ENCODE measurements around the gene SUDS3.
A peak's percentile ranks its signal among the peaks of the same experiment; 100 is the strongest.

The SUDS3 gene, protein sequence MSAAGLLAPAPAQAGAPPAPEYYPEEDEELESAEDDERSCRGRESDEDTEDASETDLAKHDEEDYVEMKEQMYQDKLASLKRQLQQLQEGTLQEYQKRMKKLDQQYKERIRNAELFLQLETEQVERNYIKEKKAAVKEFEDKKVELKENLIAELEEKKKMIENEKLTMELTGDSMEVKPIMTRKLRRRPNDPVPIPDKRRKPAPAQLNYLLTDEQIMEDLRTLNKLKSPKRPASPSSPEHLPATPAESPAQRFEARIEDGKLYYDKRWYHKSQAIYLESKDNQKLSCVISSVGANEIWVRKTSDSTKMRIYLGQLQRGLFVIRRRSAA

DNA sequence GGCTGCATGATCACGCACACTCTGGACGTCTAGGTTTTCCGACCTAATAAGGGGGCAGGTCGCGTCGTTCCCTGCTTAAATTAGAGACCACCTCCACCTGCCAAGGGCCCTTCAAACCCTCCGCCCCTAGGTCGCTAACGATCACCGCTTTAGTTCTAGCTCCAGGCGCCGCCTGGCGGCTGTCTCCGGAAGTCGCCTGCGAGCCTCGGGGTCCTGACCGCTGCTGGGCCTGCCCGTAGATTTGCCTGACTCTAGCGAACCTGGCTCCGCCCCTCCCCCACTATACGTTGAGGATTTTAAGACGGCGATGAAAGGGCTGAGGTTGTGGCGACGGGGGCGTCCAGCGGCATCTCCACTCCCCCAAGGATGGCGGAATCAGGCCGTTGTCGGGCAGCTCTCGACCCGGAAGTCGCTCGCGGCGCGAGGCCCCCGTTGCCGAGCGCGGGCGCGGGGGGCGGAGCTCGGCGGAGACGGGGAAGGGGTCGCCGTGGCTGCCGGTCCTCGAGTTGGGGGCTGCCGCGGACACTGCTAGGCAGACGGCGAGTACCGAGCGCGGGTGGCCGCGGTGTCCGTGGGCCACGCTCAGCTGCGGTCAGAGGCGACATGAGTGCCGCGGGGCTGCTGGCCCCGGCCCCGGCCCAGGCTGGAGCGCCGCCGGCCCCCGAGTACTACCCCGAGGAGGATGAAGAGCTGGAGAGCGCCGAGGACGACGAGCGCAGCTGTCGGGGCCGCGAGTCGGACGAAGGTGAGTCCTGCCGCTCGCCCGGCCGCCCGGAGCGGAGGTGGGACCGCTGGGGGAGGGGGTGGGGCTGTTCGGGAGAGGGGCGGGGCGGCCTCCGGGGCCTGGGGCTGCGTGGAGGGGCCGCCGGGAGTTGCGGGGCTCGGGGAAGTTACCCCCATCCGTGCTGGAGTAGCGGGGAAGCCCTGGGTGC, at the start of gene SUDS3:
TSS of gene SUDS3 (plus strand) at position 467 of the 932 bp plus-strand sequence. CDS start at position 604, 137 bp downstream.
- peak within 1 kb of the TSS; percentile 88 to 98 (median 98) for H3K4me3 Mint-ChIP-seq
- H3K9me3 Mint-ChIP-seq: no peaks in the 10 kb centered on the region
- TF ChIP-seq, protein P1, sequence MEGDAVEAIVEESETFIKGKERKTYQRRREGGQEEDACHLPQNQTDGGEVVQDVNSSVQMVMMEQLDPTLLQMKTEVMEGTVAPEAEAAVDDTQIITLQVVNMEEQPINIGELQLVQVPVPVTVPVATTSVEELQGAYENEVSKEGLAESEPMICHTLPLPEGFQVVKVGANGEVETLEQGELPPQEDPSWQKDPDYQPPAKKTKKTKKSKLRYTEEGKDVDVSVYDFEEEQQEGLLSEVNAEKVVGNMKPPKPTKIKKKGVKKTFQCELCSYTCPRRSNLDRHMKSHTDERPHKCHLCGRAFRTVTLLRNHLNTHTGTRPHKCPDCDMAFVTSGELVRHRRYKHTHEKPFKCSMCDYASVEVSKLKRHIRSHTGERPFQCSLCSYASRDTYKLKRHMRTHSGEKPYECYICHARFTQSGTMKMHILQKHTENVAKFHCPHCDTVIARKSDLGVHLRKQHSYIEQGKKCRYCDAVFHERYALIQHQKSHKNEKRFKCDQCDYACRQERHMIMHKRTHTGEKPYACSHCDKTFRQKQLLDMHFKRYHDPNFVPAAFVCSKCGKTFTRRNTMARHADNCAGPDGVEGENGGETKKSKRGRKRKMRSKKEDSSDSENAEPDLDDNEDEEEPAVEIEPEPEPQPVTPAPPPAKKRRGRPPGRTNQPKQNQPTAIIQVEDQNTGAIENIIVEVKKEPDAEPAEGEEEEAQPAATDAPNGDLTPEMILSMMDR (IDR thresholded peaks at IDR 0.05; ENCODE audit: unreplicated experiment in 3 of 3): peak; percentile 92 to 98 (median 97)
- H3K27me3 Mint-ChIP-seq (ENCODE audit: low read depth): peaks cover 13% of the 10 kb centered on the region
- peaks cover 9% of the 10 kb centered on the region for H3K36me3 Mint-ChIP-seq (ENCODE audit: low read depth)
- peaks cover 43% of the 10 kb centered on the region for H3K4me1 Mint-ChIP-seq
- peak within 1 kb of the TSS; percentile 98 to 100 (median 99) for H3K27ac Mint-ChIP-seq

DNA sequence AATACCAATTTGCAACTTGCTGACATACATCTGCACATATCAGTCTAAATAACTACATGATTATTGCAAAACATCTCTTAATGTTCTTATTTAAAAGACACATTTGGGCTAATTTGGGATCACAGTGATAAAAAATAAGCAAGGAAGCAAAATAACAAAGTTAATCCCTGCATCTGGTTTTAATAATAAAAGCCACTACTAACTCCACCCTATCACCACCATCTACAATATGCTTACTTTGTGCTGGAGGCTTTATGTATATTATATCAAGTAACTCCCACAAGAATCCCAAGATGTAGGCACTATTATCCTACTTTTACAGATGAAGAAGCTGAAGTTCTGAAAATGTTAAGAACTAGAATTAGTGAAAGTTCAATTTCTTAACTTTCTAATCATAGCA, 49.4 kb upstream of the SUDS3 start:
- H3K4me1 Mint-ChIP-seq: peaks cover 16% of the 10 kb centered on the region
- H3K4me3 Mint-ChIP-seq: no peak overlapping the region

DNA sequence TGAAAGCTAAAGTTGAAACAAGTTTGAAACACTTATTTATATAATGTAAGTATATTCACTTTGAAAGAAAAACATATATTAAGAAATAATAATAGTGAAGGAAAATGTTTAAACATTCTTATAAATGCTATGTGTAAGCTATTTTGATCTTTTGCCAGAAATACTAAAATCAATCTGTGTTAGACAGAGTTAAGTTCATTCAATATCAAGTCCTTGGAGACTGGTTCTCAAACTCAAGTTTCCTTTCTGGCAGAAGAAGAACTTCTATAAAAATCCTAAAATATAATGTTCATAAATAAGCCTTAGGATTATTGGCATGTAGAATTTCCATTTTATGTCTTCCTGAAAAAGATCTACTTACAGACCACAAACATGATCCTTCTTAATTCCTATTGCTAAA, 49.0 kb upstream of the SUDS3 start:
- TF ChIP-seq, protein P1 (IDR thresholded peaks at IDR 0.05; ENCODE audit: unreplicated experiment in 3 of 3): no peak
- H3K27ac Mint-ChIP-seq: peak overlapping the region in 2 of 3 experiments; percentile 38 to 68
- H3K9me3 Mint-ChIP-seq: no peaks in the 10 kb centered on the region
- H3K27me3 Mint-ChIP-seq (ENCODE audit: low read depth): no peaks in the 10 kb centered on the region
- H3K4me3 Mint-ChIP-seq: no peak overlapping the region
- peaks cover 16% of the 10 kb centered on the region for H3K4me1 Mint-ChIP-seq
- no peaks in the 10 kb centered on the region for H3K36me3 Mint-ChIP-seq (ENCODE audit: low read depth)

More for the DNA sequence above, 49.4 kb upstream of the SUDS3 start:
- no peaks in the 10 kb centered on the region for H3K9me3 Mint-ChIP-seq
- no peaks in the 10 kb centered on the region for H3K27me3 Mint-ChIP-seq (ENCODE audit: low read depth)
- no peaks in the 10 kb centered on the region for H3K36me3 Mint-ChIP-seq (ENCODE audit: low read depth)
- TF ChIP-seq, protein P1 (IDR thresholded peaks at IDR 0.05; ENCODE audit: unreplicated experiment in 3 of 3): no peak
- H3K27ac Mint-ChIP-seq: peak overlapping the region in 2 of 3 experiments; percentile 38 to 68

DNA sequence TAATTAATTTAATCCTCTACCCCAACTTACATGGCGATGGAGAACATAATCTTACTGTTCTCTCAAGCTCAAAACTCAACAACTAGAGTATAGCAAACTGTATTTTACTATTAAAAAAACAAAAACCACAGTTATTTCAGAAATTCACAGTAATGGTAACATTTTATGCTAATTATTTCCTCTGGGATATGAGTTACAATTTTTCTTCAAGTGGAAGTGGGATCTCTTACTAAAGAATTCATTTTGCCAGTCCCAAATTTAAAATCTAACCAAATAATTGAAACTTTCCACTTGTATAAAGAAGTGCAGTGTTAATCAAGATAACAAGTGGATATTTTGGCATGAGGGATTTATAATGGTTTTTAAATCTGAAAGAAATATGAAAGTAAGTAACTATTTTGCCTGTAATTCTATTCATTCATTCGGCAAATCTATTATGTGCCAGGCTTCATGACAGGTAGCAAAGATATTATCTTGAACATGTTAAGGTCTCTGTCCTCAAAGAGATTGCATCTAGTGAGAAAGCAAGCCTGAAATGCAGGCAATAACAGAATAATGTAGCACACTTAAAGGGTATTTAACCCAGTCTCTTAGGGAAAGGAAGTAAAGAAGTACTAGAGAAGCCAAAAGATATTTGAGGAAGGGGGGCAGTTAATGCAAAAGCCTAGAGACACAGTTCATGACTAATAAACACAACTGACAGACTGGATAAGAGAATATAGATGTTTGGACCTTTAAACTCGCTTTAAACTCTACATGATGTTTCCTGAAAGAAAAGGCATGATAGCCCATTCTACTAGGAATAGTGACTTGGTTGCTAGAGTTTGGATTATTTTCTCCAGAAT, 47.6 kb upstream of the SUDS3 start:
- TF ChIP-seq, protein P1 (IDR thresholded peaks at IDR 0.05; ENCODE audit: unreplicated experiment in 3 of 3): no peak
- Mint-ChIP-seq H3K4me1 (peaks cover 16% of the 10 kb centered on the region), H3K36me3 (ENCODE audit: low read depth) (no peaks in the 10 kb centered on the region), H3K27me3 (ENCODE audit: low read depth) (no peaks in the 10 kb centered on the region), H3K27ac (peak overlapping the region in 1 of 3 experiments; percentile 5), H3K9me3 (no peaks in the 10 kb centered on the region), H3K4me3 (no peak overlapping the region)

DNA sequence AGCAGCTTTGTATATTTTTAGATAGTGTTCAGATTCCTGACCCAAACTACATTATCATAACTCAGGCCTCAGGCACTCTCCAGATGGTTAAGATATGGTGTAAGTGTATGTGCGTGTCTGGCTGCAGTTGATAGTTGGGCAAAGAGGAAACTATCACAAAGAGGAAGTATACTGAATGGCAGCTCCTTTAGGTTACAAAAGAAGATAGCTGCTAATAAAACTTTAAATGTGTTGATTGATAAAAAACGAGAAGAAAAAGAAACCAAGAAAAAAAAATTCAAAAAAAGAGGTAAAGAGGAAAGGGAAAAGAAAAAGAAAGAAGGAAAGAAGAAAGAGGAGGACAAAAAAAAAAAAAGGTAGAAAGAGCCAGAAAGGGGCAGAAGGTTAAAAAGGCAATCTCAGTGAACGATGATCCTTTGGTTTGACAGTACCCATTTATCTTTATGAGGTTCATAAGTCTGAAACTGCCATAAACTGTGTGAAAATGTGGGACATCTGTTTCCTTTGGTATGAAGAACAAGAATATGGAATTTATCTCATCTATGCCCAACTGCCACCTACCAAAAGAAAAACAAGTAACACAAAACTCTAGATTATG, 45.8 kb upstream of the SUDS3 start:
- no peaks in the 10 kb centered on the region for H3K36me3 Mint-ChIP-seq (ENCODE audit: low read depth)
- peaks cover 16% of the 10 kb centered on the region for H3K4me1 Mint-ChIP-seq
- no peak overlapping the region for H3K27ac Mint-ChIP-seq
- TF ChIP-seq, protein P1 (IDR thresholded peaks at IDR 0.05; ENCODE audit: unreplicated experiment in 3 of 3): no peak
- no peaks in the 10 kb centered on the region for H3K9me3 Mint-ChIP-seq
- no peak overlapping the region for H3K4me3 Mint-ChIP-seq
- H3K27me3 Mint-ChIP-seq (ENCODE audit: low read depth): no peaks in the 10 kb centered on the region

Data from nephron (organoid).